ENCODE data around the gene GDF11.

GDF11 gene

DNA sequence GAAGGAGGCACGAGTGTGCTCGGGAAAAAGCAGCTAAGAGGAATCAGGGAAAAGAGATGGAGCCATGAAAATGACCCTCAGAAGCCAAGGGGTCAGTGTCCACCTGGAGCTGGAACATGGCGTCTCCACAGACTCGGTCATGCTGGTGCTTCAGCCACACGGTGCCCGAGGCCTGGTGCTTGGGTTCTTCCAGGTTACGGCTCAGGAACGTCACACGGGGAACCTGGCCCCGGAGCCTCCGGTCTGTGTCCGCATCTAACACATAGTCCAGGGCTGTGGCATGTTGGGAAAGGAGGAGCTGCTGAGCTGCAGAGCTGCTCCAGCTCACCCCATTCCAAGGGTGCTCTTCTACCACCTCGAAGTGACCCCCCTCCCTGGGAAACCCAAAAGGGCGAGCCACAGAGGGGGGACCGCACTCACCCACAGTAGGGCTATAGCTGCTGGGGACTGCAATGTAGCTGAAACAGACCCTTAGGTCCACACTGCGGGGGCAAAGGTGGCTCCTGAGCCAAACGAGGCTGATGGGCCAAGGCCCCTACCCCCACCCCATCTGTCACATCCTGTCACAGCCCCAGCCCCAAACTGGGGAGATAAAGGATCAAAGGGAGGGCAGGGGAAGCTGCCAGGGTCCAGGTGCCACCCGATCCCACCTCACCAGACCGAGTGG, 46.0 kb upstream of the GDF11 start:
- TF ChIP-seq, protein P1, sequence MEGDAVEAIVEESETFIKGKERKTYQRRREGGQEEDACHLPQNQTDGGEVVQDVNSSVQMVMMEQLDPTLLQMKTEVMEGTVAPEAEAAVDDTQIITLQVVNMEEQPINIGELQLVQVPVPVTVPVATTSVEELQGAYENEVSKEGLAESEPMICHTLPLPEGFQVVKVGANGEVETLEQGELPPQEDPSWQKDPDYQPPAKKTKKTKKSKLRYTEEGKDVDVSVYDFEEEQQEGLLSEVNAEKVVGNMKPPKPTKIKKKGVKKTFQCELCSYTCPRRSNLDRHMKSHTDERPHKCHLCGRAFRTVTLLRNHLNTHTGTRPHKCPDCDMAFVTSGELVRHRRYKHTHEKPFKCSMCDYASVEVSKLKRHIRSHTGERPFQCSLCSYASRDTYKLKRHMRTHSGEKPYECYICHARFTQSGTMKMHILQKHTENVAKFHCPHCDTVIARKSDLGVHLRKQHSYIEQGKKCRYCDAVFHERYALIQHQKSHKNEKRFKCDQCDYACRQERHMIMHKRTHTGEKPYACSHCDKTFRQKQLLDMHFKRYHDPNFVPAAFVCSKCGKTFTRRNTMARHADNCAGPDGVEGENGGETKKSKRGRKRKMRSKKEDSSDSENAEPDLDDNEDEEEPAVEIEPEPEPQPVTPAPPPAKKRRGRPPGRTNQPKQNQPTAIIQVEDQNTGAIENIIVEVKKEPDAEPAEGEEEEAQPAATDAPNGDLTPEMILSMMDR (IDR thresholded peaks at IDR 0.05) = no peak
- TF ChIP-seq ZFX (IDR thresholded peaks at IDR 0.05; ENCODE audit: borderline replicate concordance) = no peak
- no peak overlapping the region for H3K27ac ChIP-seq

GRCh38 chr12:55697686-55698085, 45.2 kb upstream of the GDF11 start:
- no peak overlapping the region for H3K27ac ChIP-seq
- no peak for TF ChIP-seq ZFX (IDR thresholded peaks at IDR 0.05; ENCODE audit: borderline replicate concordance)
- TF ChIP-seq, protein P1 (IDR thresholded peaks at IDR 0.05) = no peak

DNA sequence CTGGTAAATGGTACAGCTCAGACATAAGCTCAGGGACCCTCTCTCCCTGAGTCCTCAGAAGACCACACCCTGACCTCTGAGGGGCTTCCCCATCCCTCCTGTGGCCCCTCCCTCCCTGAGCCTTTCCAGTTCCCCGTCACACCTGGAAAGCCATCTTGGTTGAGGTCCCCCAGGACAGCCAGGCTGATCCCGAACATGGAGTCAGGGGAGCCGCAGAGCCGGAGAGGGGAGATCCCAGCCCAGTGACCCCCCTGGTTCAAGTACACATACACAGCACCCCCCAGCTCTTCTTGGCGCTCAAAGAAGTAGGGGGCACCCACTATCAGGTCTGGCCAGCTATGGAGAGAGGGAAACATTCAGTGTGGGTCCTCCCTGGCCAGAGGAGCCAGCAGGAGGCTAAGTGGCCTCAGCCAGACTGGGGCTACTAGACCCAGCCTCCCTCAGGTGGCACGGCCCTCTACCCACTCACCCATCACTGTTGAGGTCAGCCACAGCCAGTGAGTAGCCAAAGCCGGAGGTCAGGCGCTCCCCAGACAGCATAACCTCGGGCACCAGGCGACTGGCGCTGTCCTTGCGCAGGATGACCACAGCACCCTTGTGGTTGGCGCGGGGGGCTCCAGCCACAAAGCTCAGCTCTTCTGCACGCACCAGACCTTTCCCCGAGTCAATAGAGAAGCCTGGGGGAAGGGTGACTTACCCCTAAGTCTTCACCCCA, 44.5 kb upstream of the GDF11 start:
- TF ChIP-seq ZFX (IDR thresholded peaks at IDR 0.05; ENCODE audit: borderline replicate concordance) = no peak
- TF ChIP-seq, protein P1 (IDR thresholded peaks at IDR 0.05) = no peak

DNA sequence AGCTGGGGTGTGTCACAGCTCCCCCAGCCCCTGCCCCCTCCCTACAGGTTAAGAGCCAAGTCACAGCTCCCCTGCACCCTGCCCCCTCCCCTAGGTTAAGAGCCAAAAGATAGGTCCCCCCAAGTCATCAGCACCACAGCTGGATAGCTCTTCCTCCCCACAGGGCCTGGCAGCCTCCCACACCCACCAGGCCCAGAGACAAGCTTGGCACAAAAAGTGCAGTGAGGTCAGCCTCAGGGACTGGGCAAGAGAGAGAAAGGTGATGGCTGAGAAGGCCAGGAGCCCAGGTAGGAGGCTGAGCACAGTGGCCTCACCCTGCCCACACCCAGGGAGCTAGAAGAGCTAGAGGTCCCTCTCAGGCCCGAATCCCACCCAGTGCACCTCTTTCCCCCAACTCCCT, 44.0 kb upstream of the GDF11 start:
- TF ChIP-seq, protein P1 (IDR thresholded peaks at IDR 0.05) = no peak
- no peak for TF ChIP-seq ZFX (IDR thresholded peaks at IDR 0.05; ENCODE audit: borderline replicate concordance)

More for the DNA sequence above, 44.5 kb upstream of the GDF11 start:
- no peak overlapping the region for H3K27ac ChIP-seq

DNA sequence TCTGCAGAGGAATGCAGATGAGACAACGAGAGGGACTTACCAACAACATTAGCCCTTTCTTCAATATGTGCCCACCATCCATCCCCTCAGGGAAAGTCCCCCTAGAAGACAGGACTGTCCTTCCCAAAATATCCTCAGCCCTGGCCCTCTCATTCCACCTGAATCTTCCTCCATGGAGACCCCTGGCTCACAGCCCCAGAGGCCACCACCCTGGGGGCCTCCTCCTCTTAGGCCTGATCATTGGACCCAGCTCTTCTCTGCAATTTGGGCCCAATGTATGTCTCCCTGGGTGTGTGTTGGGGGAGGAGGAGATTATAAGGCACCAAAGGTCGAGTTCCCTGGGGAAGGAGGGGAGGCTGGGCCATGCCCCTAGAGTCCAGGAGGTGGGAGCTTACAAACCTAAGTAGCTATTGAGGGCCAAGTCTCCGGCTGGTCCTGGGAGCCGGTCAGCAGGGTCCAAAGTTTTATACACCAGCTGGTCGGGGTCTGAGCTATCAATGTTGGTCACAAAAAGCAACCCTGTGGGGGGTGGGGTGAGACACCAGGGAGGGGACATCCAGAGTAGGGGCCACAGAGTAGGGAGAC, 43.4 kb upstream of the GDF11 start:
- TF ChIP-seq, protein P1 (IDR thresholded peaks at IDR 0.05) = no peak
- TF ChIP-seq ZFX (IDR thresholded peaks at IDR 0.05; ENCODE audit: borderline replicate concordance) = no peak
- H3K27ac ChIP-seq = no peak overlapping the region

More for the DNA sequence above, 44.0 kb upstream of the GDF11 start:
- no peak overlapping the region for H3K27ac ChIP-seq

DNA sequence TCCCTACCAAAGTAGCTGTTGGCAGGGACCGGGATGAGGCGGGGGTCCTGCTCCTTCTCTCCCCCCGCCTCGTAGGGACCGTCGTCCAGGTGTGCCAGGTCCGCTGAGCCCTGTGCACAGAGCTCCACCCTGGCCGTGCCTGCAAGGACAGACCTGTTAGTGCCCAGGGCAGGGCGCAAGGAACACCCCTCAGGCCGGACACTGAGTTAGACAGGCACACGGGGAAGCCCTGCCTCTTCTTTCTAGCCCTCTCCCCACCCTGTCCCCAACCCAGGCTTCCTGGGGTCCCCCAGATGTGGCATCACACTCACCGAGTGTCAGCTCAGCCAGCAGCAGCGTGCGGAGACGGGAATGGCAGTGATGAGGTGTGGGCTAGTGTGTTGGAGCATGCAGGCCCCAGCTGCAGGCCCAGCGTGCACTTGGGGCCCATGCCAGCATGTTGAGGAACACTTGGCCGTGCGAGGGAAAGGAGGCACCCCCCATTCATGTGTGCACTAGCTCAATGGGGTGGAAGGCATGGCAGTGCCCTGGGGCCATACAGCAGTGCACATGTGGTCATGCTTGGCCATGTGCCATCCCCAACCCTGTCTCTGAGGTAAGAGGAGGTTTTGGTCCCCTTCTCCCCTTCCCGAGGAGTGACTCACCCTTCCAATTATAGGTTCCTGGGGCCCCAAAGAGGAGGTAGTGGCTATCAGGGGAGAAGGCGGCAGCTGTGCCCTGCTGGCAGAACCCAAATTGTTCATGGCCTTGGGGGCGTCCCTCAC, 42.5 kb upstream of the GDF11 start:
- TF ChIP-seq ZFX (IDR thresholded peaks at IDR 0.05; ENCODE audit: borderline replicate concordance) = no peak
- TF ChIP-seq, protein P1 (IDR thresholded peaks at IDR 0.05) = no peak
- H3K27ac ChIP-seq = no peak overlapping the region

Measured in 22Rv1 (cell line).